Nephron progenitor cell (in vitro differentiated cells): Measurements from ENCODE around the gene LDHAL6A.

Experiments used
- DNase-seq: peaks from one replicate; pipeline ENCODE4 v3.0.0; 2021
- H3K27ac Mint-ChIP-seq: 2 replicates; pipeline ENCODE4 v1.8.0; 2021; ENCODE audit warnings: mild to moderate bottlenecking, moderate library complexity, mixed read lengths
- H3K27me3 Mint-ChIP-seq: 2 replicates; pipeline ENCODE4 v1.8.0; 2021; ENCODE audit warnings: mild to moderate bottlenecking, low read depth, mixed read lengths; ENCODE audit not compliant: poor library complexity
- H3K36me3 Mint-ChIP-seq: 2 replicates; pipeline ENCODE4 v1.8.0; 2021; ENCODE audit warnings: low read depth, mixed read lengths
- H3K4me1 Mint-ChIP-seq: 2 replicates; pipeline ENCODE4 v1.8.0; 2021; ENCODE audit warnings: mixed read lengths
- H3K4me3 Mint-ChIP-seq: 2 replicates; pipeline ENCODE4 v1.8.0; 2021; ENCODE audit warnings: mild to moderate bottlenecking, moderate library complexity, mixed read lengths
- H3K9me3 Mint-ChIP-seq: 2 replicates; pipeline ENCODE4 v1.8.0; 2021; ENCODE audit warnings: mild to moderate bottlenecking, moderate library complexity, mixed read lengths
- TF ChIP-seq, protein P1 (sequence below): fragments of 200-600 bp; sonication (generic); IDR thresholded peaks from 2 replicates; pipeline ENCODE4 v1.5.0; 2021; ENCODE audit warnings: antibody characterized with exemption

The LDHAL6A gene

GRCh38 chr11:18471995-18472394, 16.3 kb downstream of the LDHAL6A start:
- Mint-ChIP-seq H3K4me3 (no peak overlapping the region), H3K27ac (no peak overlapping the region), H3K4me1 (no peaks in the 10 kb centered on the region), H3K27me3 (no peaks in the 10 kb centered on the region), H3K9me3 (no peaks in the 10 kb centered on the region), H3K36me3 (peaks cover 21% of the 10 kb centered on the region)
- TF ChIP-seq, protein P1, sequence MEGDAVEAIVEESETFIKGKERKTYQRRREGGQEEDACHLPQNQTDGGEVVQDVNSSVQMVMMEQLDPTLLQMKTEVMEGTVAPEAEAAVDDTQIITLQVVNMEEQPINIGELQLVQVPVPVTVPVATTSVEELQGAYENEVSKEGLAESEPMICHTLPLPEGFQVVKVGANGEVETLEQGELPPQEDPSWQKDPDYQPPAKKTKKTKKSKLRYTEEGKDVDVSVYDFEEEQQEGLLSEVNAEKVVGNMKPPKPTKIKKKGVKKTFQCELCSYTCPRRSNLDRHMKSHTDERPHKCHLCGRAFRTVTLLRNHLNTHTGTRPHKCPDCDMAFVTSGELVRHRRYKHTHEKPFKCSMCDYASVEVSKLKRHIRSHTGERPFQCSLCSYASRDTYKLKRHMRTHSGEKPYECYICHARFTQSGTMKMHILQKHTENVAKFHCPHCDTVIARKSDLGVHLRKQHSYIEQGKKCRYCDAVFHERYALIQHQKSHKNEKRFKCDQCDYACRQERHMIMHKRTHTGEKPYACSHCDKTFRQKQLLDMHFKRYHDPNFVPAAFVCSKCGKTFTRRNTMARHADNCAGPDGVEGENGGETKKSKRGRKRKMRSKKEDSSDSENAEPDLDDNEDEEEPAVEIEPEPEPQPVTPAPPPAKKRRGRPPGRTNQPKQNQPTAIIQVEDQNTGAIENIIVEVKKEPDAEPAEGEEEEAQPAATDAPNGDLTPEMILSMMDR: no peak
- DNase-seq: no peak

- peaks cover 23% of the 10 kb centered on the region for H3K36me3 Mint-ChIP-seq
- no peak overlapping the region for H3K27ac Mint-ChIP-seq
- DNase-seq: no peak
- H3K27me3 Mint-ChIP-seq: no peaks in the 10 kb centered on the region
- no peaks in the 10 kb centered on the region for H3K9me3 Mint-ChIP-seq
- no peaks in the 10 kb centered on the region for H3K4me1 Mint-ChIP-seq
- no peak overlapping the region for H3K4me3 Mint-ChIP-seq
- TF ChIP-seq, protein P1: no peak
Measured at GRCh38 chr11:18472587-18472986, 16.9 kb downstream of the LDHAL6A start.

- no peaks in the 10 kb centered on the region for H3K27me3 Mint-ChIP-seq
- no peak overlapping the region for H3K27ac Mint-ChIP-seq
- no peaks in the 10 kb centered on the region for H3K9me3 Mint-ChIP-seq
- peaks cover 74% of the 10 kb centered on the region for H3K36me3 Mint-ChIP-seq
- TF ChIP-seq, protein P1: no peak
- no peaks in the 10 kb centered on the region for H3K4me1 Mint-ChIP-seq
- H3K4me3 Mint-ChIP-seq: no peak overlapping the region
- no peak for DNase-seq
Measured at GRCh38 chr11:18479063-18479462, 23.4 kb downstream of the LDHAL6A start.

DNA sequence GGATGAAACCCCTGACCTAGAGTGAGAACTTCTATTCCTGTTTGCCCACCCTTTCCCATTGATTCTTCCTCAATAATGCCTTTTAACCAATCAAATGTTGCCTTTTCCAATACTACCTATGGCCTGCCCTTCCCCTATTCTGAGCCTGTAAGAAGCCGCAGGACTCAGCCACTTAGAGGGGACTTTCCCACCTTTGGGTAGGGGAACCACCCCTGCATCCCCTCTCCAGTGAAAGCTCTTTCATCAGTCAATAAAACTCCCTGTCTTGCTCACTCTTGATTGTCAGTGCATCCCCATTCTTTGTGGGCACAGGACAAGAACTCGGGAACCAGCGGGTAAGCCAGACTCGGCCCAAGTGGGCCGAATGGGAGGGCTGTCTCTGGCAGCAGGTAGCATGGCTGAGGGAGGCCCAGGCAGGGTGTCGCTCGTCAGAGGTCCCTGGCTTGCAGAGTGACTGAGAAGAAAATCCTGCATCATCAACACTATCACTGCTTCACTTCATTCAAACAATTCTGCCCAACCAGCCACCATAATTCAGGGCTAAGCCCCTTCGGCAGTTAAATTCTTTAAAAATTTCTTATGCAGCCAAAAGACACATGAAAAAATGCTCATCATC, 30.4 kb downstream of the LDHAL6A start:
- Mint-ChIP-seq H3K4me3 (no peak overlapping the region), H3K9me3 (no peaks in the 10 kb centered on the region), H3K27ac (no peak overlapping the region)

GRCh38 chr11:18490319-18490718, 34.7 kb downstream of the LDHAL6A start:
- DNase-seq: no peak

More for the DNA sequence above, 30.4 kb downstream of the LDHAL6A start:
- no peak for DNase-seq
- H3K27me3 Mint-ChIP-seq: no peaks in the 10 kb centered on the region
- H3K4me1 Mint-ChIP-seq: no peaks in the 10 kb centered on the region
- TF ChIP-seq, protein P1: no peak
- H3K36me3 Mint-ChIP-seq: peaks cover 73% of the 10 kb centered on the region

More at GRCh38 chr11:18490319-18490718, 34.7 kb downstream of the LDHAL6A start:
- TF ChIP-seq, protein P1: no peak
- Mint-ChIP-seq H3K9me3 (no peaks in the 10 kb centered on the region), H3K4me1 (no peaks in the 10 kb centered on the region), H3K36me3 (peaks cover 45% of the 10 kb centered on the region), H3K4me3 (no peak overlapping the region), H3K27me3 (no peaks in the 10 kb centered on the region), H3K27ac (no peak overlapping the region)
